H1 (cell line): Measurements from ENCODE around the gene AGPAT3. TPM values are rescaled to one million over a fixed set of nuclear protein-coding genes. Genes with fewer than 3 reads are reported as not detected.

ENCODE experiments used
- CTCF ChIA-PET: fragments of 300-600 bp; sonication (Branson Sonifier 250); formaldehyde crosslinking; loops from one replicate; lab custom pipeline; 2021; ENCODE audit not compliant: partially characterized antibody; lab: Charles Lee
- POLR2A ChIA-PET: fragments of 300-600 bp; sonication (Branson Sonifier 250); formaldehyde crosslinking; loops from one replicate; lab custom pipeline; 2021; ENCODE audit warnings: inconsistent platforms; ENCODE audit not compliant: partially characterized antibody; lab: Charles Lee
- DNase-seq, 2 experiments: peaks; one replicate each; pipeline versions ENCODE4 v3.0.0 to v3.0.0-alpha.2; 2010 to 2022; ENCODE audit warnings: low spot score in 2 of 2, low read depth in 1 of 2, mixed read lengths in 1 of 2
- FAIRE-seq: peaks from 2 replicates; lab custom pipeline; 2011; peaks lifted over from hg19 to GRCh38; lab: Jason Lieb, UNC
- H2AFZ ChIP-seq: 2 replicates; pipeline ENCODE4 v1.8.1; 2012; ENCODE audit warnings: low read length, inconsistent platforms
- H2AK5ac ChIP-seq: 2 replicates; pipeline ENCODE4 v1.6.1; 2013; ENCODE audit warnings: low read depth, low read length
- H2BK120ac ChIP-seq: replicated peaks from 2 replicates; pipeline ENCODE3; 2013; ENCODE audit warnings: low read depth, low read length, inconsistent platforms
- H2BK12ac ChIP-seq: 2 replicates; pipeline ENCODE4 v1.6.1; 2013; ENCODE audit warnings: low read depth, low read length
- H2BK15ac ChIP-seq: 2 replicates; pipeline ENCODE4 v1.6.1; 2013; ENCODE audit warnings: low read length
- H2BK20ac ChIP-seq: 2 replicates; pipeline ENCODE4 v1.6.1; 2013; ENCODE audit warnings: low read length
- H2BK5ac ChIP-seq: 2 replicates; pipeline ENCODE4 v1.6.1; 2013; ENCODE audit warnings: low read depth, low read length
- H3K14ac ChIP-seq: 2 replicates; pipeline ENCODE4 v1.6.1; 2013; ENCODE audit warnings: inconsistent platforms; ENCODE audit not compliant: insufficient read length
- H3K18ac ChIP-seq: 2 replicates; pipeline ENCODE4 v1.6.1; 2013; ENCODE audit warnings: low read length; ENCODE audit errors: extremely low read depth
- H3K23ac ChIP-seq: 2 replicates; pipeline ENCODE4 v1.6.1; 2013; ENCODE audit warnings: inconsistent platforms; ENCODE audit not compliant: insufficient read length
- H3K23me2 ChIP-seq: 2 replicates; pipeline ENCODE4 v1.6.1; 2013; ENCODE audit warnings: low read depth, low read length
- H3K27ac ChIP-seq: 2 replicates; pipeline ENCODE4 v1.6.1; 2011; ENCODE audit warnings: low read depth, low read length, inconsistent platforms
- H3K27me3 ChIP-seq, 4 experiments: replicated peaks in 1 of 4; 1 replicate in 1 of 4; 2 replicates in 3 of 4; pipeline versions ENCODE4 v1.6.1 to v1.8.1; 2011 to 2013; ENCODE audit warnings: low read length in 3 of 4, mild to moderate bottlenecking in 3 of 4, inconsistent platforms in 2 of 4, mixed read lengths in 2 of 4, moderate library complexity in 1 of 4; ENCODE audit not compliant: control insufficient read depth in 3 of 4, insufficient read depth in 3 of 4; ENCODE audit errors: extremely low read depth in 1 of 4
- H3K36me3 ChIP-seq, 4 experiments: 2 replicates each; pipeline versions ENCODE4 v1.6.1 to v1.8.1; 2011 to 2013; ENCODE audit warnings: mild to moderate bottlenecking in 4 of 4, low read length in 3 of 4, moderate library complexity in 2 of 4, control low read depth in 1 of 4, inconsistent platforms in 1 of 4; ENCODE audit not compliant: insufficient read depth in 4 of 4, control insufficient read depth in 2 of 4
- H3K4ac ChIP-seq: replicated peaks from 2 replicates; pipeline ENCODE3; 2013; ENCODE audit warnings: low read length, low read depth, mixed read lengths, inconsistent platforms; ENCODE audit not compliant: insufficient read length
- H3K4me1 ChIP-seq, 4 experiments: replicated peaks in 1 of 4; 1 replicate in 1 of 4; 2 replicates in 3 of 4; pipeline versions ENCODE4 v1.6.1 to v1.8.1; 2011 to 2013; ENCODE audit warnings: low read length in 3 of 4, inconsistent platforms in 2 of 4, mixed read lengths in 1 of 4; ENCODE audit not compliant: insufficient read depth in 4 of 4, control insufficient read depth in 3 of 4
- H3K4me2 ChIP-seq, 2 experiments: 2 replicates each; pipeline versions ENCODE4 v1.6.1 to v1.8.1; 2011 to 2013; ENCODE audit warnings: low read depth in 2 of 2, low read length in 2 of 2, control low read depth in 1 of 2, inconsistent platforms in 1 of 2, mild to moderate bottlenecking in 1 of 2; ENCODE audit not compliant: insufficient read depth in 1 of 2
- H3K4me3 ChIP-seq, 4 experiments: fragments of 200-600, 300-600 bp in 1 of 4; sonication (generic), shearing (Covaris generic), sonication (Bioruptor Twin) in 1 of 4; 2 replicates each; pipeline versions ENCODE4 v1.5.1 to v1.8.1; 2011 to 2016; ENCODE audit warnings: low read length in 4 of 4, low read depth in 3 of 4, control low read depth in 2 of 4, inconsistent platforms in 2 of 4, mild to moderate bottlenecking in 2 of 4, mixed read lengths in 1 of 4, moderate library complexity in 1 of 4; ENCODE audit not compliant: insufficient read depth in 2 of 4; ENCODE audit errors: extremely low read depth in 1 of 4
- H3K56ac ChIP-seq: replicated peaks from 2 replicates; pipeline ENCODE3; 2013; ENCODE audit warnings: low read depth, mild to moderate bottlenecking, mixed read lengths, low read length, inconsistent platforms; ENCODE audit not compliant: insufficient read length
- H3K79me1 ChIP-seq: 2 replicates; pipeline ENCODE4 v1.6.1; 2013; ENCODE audit warnings: low read depth, low read length, control low read depth
- H3K79me2 ChIP-seq, 2 experiments: 2 replicates each; pipeline versions ENCODE4 v1.6.1 to v1.8.1; 2012 to 2013; ENCODE audit warnings: low read length in 2 of 2, mild to moderate bottlenecking in 2 of 2, inconsistent platforms in 1 of 2; ENCODE audit not compliant: insufficient read depth in 2 of 2, control insufficient read depth in 1 of 2
- H3K9ac ChIP-seq, 4 experiments: replicated peaks in 1 of 4; 1 replicate in 1 of 4; 2 replicates in 3 of 4; pipeline versions ENCODE4 v1.6.1 to v1.8.1; 2011 to 2013; ENCODE audit warnings: low read depth in 3 of 4, low read length in 3 of 4, control low read depth in 2 of 4, mild to moderate bottlenecking in 2 of 4, moderate library complexity in 2 of 4, inconsistent platforms in 1 of 4; ENCODE audit errors: extremely low read depth in 1 of 4
- H3K9me3 ChIP-seq, 2 experiments: 2 replicates each; pipeline versions ENCODE4 v1.6.1 to v1.8.1; 2012 to 2013; ENCODE audit warnings: mild to moderate bottlenecking in 2 of 2, moderate library complexity in 2 of 2, control low read depth in 1 of 2, inconsistent platforms in 1 of 2, low read depth in 1 of 2, low read length in 1 of 2, mixed read lengths in 1 of 2; ENCODE audit not compliant: insufficient read depth in 2 of 2
- H4K20me1 ChIP-seq, 2 experiments: replicated peaks in 1 of 2; 2 replicates each; pipeline versions ENCODE3 to v1.8.1; 2011 to 2013; ENCODE audit warnings: inconsistent platforms in 2 of 2, low read length in 2 of 2, mild to moderate bottlenecking in 1 of 2; ENCODE audit not compliant: insufficient read depth in 2 of 2, control insufficient read depth in 1 of 2
- H4K5ac ChIP-seq: 2 replicates; pipeline ENCODE4 v1.6.1; 2013; ENCODE audit warnings: low read length, low read depth, mixed read lengths, inconsistent platforms; ENCODE audit not compliant: insufficient read length
- H4K8ac ChIP-seq: 2 replicates; pipeline ENCODE4 v1.8.0; 2013; ENCODE audit warnings: mild to moderate bottlenecking, moderate library complexity, low read length, inconsistent platforms; ENCODE audit not compliant: insufficient read depth; ENCODE audit errors: extremely low read depth
- H4K91ac ChIP-seq: replicated peaks from 2 replicates; pipeline ENCODE3; 2013; ENCODE audit warnings: low read length, mixed read lengths, inconsistent platforms; ENCODE audit not compliant: insufficient read length
- BRCA1 ChIP-seq: IDR thresholded peaks from 2 replicates; pipeline ENCODE4 v1.6.1; 2012; ENCODE audit warnings: low read depth, low read length, improper control_type of control experiment
- CEBPB ChIP-seq: IDR thresholded peaks from 2 replicates; pipeline ENCODE4 v1.6.1; 2012; ENCODE audit warnings: low read depth, low read length
- WGBS, 2 experiments: shearing (Covaris generic) in 1 of 2; methylation state at CpG; one replicate each; pipeline versions ENCODE4 v1.1.6 to v1.1.7; 2013 to 2015; ENCODE audit warnings: low lambda C conversion rate in 2 of 2, mixed read lengths in 2 of 2, inconsistent platforms in 1 of 2, low coverage in 1 of 2, missing lambda C conversion rate in 1 of 2; ENCODE audit not compliant: insufficient replicate concordance in 2 of 2, insufficient coverage in 1 of 2, insufficient read length in 1 of 2; ENCODE audit errors: extremely low coverage in 1 of 2, missing lambda C conversion rate in 1 of 2; 5-methylcytosine and 5-hydroxymethylcytosine counted together
- polyA plus RNA-seq, 7 experiments: library from polyadenylated mRNA; depleted of rRNA in 3 of 7; stranded (reverse) in 5 of 7; unstranded in 2 of 7; fragments of >200 nt in 5 of 7; fragments of 200-250 nt in 2 of 7; gene quantifications; 1 replicate in 5 of 7; 2 replicates in 1 of 7; 4 replicates in 1 of 7; pipeline versions ENCODE4 v1.2.1 to v1.2.3, GENCODE V29; 2011 to 2013; ENCODE audit warnings: missing spikeins in 2 of 7, mixed read lengths in 2 of 7
- total RNA-seq: library from RNA; stranded (reverse); fragmentation: NEBNext Ultra II Directional; extraction: Animal tissue kit (Norgen Biotek cat#: 25700); gene quantifications from 2 replicates; pipeline ENCODE4 v1.2.1, GENCODE V29; 2021

Gene AGPAT3
- total and polyA plus RNA-seq, 2 of the 8 experiments (the other 6 are each of a cell fraction or from before 2014, with no cell fraction given) = 5.8 to 7.3 TPM

DNA sequence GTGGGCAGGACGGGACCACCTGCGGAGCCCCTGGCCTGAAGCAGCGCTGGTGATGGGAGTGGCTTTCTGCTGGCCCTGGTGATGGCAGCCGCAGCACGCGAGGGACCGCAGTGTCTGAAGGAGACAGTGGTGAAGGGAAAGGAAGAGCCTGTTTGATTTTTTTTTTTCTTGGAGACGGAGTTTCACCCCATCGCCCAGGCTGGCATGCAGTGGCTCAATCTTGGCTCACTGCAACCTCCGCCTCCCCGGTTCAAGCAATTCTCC, 106.9 kb downstream of the AGPAT3 start:
- POLR2A ChIA-PET = no interaction called here
- H3K9me3 ChIP-seq = no peaks in the 10 kb centered on the region
- no peak overlapping the region for H3K9ac ChIP-seq
- peaks cover 0 to 6% of the 10 kb centered on the region in 2 experiments for H4K20me1 ChIP-seq
- H3K27ac ChIP-seq = no peak overlapping the region
- no peak overlapping the region for H3K23ac ChIP-seq
- H2BK15ac ChIP-seq = no peak overlapping the region
- H2BK120ac ChIP-seq = no peak overlapping the region
- H2BK12ac ChIP-seq = no peak overlapping the region
- no peak overlapping the region for H3K14ac ChIP-seq
- no peak for TF ChIP-seq BRCA1
- TF ChIP-seq CEBPB = no peak
- H3K4me1 ChIP-seq = no peaks in the 10 kb centered on the region; a peak in 1 of 7 replicates
- FAIRE-seq = no peak
- no peak overlapping the region for H2BK20ac ChIP-seq
- no peak overlapping the region for H4K91ac ChIP-seq
- no peaks in the 10 kb centered on the region for H3K79me1 ChIP-seq
- peaks cover 7% of the 10 kb centered on the region; the same call in 1 of the 2 replicates for H3K23me2 ChIP-seq
- no peak overlapping the region for H3K4me3 ChIP-seq
- H4K8ac ChIP-seq = no peak overlapping the region
- H3K79me2 ChIP-seq = no peaks in the 10 kb centered on the region
- H2AFZ ChIP-seq = no peak overlapping the region
- H4K5ac ChIP-seq = no peak overlapping the region
- no peak overlapping the region for H2AK5ac ChIP-seq
- H3K56ac ChIP-seq = no peak overlapping the region
- no peak overlapping the region for H2BK5ac ChIP-seq
- no peak overlapping the region for H3K4ac ChIP-seq
- no peak for DNase-seq
- no peak overlapping the region for H3K4me2 ChIP-seq
- CTCF ChIA-PET = interaction anchor here (1.0 to 1.5 kb wide), 2 partner anchors 10 to 160 kb away, joined by 3 to 8 read pairs; no protein-coding TSS in a partner anchor
- H3K27me3 ChIP-seq = no peaks in the 10 kb centered on the region
- H3K36me3 ChIP-seq = no peaks in the 10 kb centered on the region
- no peak overlapping the region for H3K18ac ChIP-seq
- 95% methylated on average over 11 of the region's 11 CpGs; no CpG with 5 or more reads in 1 of the 2 experiments for WGBS, 2 experiments
